NCI-H2029 treated with DMSO at 0.1 percent for 48 hours (cell line): ENCODE data around the gene AK3.
"Not testable (repeated sequence)": the region's sequence is repeated elsewhere in the genome, so short reads cannot be mapped to it uniquely, and the experiment has no call there.

Experiments
- DNase-seq: peaks from one replicate; lab custom pipeline; 2025; lab: John Stamatoyannopoulos, UW

AK3 gene

DNA sequence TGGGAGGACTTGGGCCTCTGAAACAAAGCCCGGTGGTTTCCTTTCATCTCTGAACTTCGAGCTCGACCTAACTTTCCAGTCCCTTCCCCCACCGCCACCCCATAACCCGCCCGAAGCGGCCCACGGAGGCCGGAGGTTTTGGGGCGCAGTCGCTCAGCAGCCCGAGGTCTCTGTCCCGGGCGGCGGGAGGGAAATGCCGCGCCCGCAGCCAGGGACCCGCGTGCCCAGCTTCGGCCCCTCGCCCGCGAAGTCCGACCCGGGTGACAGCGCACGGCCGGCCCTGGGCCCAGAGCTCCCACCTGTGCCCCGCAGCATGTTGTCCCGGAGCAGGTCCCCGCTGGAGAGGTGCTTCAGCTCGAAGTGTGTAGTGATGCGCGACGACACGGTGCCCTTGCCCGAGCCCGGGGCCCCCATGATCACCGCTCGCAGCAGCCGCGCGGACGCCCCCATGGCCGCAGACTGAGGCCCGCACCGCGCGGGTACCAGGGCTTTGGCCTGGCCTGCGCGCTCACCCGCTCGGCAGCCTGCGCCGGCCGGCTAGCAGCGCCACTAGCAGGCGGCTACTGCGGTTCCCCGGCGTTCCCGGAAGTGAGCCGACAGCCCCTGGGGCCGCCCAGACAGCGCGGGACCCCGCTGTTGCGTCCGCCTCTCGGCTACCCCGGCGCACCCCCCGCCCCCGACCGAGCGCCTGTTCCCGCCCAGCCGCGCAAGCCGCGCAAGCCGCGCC lies at the start of gene AK3:
TSS of gene AK3 (minus strand) at position 565 of the 727 bp plus-strand sequence. CDS start at position 450, 115 bp downstream.
- no peak for DNase-seq

DNA sequence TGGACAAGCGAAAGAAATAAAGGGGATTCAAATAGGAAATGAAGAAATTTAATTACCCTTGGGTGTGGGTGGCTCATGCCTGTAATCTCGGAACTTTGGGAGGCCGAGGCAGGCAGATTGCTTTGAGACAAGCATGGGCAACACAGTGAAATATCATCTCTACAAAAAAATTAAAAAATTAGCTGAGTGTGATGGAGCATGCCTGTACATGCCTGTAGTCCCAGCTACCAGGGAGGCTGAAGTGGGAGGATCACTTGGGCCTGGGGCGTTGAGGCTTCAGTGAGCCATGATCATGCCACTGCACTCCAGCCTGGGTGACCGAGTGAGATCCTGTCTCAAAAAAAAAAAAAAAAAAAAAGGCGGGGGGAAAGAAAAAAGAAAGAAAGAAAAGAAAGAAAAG lies 47.7 kb upstream of the AK3 start:
- no peak for DNase-seq

DNA sequence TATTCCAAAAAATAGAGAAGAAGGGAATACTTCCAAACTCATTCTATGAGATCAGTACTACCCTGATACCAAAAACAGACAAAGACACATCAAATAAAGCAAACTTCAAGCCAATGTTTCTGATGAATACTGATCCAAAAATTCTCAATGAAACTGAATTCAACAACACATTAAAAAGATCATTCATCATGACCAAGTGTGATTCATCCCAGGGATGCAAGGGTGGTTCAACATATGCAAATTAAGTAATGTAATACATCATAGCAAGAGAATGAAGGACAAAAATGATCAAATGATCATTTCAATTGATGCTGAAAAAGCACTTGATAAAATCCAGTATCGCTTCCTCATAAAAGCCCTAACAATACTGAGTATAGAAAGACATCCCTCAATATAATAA lies 46.9 kb upstream of the AK3 start:
- no peak for DNase-seq

DNA sequence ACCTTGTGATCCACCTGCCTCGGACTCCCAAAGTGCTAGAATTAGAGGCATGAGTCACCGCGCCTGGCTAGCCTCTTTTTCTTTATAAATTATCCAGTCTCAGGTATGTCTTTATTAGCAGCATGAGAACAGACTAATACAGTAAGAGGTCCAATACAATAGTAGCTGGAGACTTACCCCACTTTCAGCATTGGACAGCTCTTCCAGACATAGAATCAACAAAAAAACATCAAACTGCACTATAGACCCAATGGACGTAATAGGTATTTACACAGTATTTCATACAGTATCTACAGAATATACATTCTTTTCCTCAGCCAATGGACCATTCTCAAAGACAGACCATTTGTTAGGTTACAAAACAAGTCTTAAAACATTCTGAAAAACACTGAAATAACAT lies 45.6 kb upstream of the AK3 start:
- DNase-seq = no peak

DNA sequence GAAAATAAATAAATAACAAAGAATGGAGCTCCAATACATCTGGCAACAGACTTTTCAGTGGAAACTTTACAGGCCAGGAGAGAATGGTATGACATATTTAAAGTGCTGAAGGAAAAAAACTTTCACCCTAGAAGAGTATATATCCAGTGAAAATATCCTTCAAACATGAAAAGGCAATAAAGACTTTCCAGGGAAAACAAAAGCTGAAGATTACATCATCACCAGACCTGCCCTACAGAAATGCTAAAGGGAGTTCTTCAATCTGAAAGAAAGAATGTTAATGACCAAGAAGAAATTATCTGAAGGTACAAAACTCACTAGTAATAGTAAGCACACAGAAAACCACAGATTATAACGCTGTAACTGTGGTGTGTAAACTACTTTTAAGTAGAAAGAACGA lies 43.4 kb upstream of the AK3 start:
- DNase-seq = no peak

DNA sequence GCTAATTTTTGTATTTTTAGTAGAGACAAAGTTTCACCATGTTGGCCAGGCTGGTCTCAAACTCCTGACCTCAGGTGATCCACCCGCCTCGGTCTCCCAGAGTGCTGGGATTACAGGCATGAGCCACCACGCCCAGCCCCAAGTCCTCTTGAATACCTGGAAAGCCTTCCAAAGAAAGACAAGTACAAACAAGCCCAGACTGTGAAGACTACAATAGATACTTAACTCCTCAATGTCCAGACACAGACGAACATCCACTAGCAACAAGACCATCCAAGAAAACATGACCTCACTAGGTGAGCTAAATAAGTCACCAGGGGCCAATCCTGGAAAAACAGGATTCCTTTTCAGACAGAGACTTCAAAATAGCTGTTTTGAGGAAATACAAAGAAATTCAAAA lies 42.2 kb upstream of the AK3 start:
- DNase-seq = not testable (repeated sequence)

DNA sequence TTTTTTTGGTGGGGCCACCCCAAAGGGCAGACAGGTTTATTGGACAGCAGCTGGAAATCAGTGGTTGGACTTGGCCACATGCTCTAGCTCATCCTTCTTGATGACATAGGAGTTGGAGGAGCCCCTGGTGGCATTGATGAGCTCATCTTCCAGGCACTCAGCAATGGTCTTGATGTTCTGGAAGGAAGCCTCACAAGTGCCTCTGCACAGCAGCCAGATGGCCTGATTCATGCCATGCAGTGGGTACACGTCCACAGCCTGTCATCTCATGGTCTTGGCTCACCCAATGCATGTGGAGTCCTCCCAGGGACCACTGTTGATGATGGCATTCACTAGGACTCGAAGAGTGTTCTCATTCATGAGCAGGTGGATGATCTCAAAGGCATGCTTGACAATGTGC lies 40.4 kb upstream of the AK3 start:
- no peak for DNase-seq

DNA sequence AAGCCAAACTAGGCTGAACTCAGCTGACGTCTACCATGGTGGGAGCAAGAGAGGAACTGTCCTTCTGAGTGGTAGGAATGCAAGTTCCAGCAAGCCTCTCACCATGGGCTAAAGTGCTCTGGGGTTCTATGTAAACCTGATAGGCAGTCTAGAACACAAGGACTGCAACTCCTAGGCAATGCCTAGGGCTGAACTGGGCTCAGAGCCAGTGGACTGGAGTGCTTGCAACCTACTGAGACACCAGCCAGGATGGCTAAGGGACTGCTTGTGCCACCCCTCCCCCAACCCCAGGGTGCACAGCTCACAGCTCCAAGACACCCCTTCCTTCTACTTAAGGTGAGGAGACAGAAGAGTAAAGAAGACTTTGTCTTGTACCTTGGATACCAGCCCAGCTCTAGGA lies 39.6 kb upstream of the AK3 start:
- DNase-seq = no peak

DNA sequence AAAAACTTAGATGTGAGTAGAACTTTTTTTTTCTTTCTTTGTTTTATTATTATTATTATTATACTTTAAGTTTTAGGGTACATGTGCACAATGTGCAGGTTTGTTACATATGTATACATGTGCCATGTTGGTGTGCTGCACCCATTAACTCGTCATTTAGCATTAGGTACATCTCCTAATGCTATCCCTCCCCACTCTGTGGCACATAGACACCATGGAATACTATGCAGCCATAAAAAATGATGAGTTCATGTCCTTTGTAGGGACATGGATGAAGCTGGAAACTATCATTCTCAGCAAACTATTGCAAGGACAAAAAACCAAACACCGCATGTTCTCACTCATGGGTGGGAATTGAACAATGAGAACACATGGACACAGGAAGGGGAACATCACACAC lies 34.0 kb upstream of the AK3 start:
- DNase-seq = not testable (repeated sequence)

DNA sequence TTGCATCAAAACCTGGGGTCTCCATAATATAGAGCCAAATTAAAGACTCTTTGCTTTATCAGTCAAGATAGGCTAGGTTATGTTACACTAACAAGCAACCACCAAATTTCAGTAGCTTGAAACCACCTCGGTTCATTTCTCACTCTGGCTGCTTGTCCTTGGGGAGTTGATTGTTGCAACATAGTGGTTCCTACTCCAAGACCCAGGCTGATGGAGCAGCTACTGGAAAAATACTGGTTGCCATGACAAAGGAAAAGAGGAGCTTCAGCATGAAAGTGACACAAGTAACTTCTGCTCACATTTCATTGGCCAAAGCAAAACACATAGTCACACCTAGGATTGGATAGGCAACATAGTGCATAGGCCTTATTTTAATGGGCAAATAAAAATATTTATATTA lies 33.2 kb upstream of the AK3 start:
- DNase-seq = no peak

DNA sequence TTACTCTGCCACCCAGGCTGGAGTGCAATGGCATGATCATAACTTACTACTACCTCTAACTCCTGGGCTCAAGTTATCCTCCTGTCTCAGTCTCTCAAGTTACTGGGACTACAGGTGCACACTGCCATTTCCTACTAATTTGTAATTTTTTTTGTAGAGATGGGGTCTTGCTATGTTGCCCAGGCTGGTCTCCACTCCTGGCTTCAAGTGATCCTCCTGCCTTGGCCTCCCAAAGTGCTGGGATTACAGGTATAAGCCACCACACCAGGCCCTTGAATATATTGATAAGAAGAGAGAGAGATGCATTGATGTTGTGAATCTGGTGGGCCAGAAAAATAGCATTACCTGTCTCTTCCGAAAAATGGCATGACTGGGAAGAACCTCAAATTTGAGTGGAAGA lies 30.8 kb upstream of the AK3 start:
- DNase-seq = no peak

DNA sequence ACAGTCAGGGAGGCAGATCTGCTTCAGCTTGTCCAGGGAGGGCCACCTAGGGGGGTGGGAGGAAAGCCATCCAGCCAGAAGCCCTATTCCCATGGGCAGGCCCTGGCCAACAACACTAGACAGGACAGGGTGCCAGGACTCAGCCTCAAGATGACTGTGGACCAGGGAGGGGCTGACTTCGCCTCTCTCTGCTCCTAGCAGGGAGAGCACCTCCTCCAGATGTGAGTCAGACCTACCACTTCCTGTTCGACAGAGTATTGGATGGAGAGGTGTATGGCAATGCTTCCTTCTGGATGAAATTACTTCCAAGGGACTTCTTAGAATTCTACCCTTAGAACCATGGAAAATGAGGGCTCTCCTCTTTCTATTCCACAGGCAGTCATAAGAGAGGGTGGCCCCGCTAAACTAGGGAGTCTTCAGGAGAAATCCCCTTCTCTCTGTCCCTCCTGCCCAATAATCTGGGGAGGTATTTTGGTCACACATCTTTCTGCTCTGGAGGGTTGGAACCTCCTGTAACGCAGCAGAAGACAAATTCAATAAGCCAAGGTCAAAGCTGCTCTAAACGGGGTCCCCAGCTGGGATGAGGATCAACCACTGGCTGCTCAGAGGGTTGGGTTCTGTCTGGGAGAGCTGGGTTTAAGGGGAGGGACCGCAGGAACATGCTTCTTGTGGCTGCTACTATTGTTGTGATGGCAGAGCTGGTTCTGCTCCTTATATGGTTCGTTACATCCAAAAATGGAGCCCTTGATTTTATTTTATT lies 28.5 kb upstream of the AK3 start:
- no peak for DNase-seq

DNA sequence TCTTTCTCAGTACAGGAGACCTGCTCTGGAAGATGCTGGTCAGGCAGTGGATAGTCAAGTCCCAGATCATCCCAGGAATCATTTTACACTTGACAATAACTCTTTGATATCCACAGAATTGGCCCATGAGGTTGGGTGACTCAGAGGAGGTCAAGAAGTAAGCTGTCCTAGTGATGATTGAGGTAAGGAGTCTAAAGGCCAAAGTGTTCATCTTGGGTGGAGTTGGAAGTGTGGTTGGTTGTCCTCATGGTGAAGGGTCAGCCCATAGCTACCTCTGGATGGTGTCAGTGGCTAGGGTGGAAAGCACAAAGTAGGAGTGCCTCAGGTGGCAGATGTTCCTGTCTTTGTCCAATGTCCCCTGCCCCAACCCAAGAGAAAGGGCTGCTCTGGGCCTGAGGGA lies 27.7 kb upstream of the AK3 start:
- no peak for DNase-seq

DNA sequence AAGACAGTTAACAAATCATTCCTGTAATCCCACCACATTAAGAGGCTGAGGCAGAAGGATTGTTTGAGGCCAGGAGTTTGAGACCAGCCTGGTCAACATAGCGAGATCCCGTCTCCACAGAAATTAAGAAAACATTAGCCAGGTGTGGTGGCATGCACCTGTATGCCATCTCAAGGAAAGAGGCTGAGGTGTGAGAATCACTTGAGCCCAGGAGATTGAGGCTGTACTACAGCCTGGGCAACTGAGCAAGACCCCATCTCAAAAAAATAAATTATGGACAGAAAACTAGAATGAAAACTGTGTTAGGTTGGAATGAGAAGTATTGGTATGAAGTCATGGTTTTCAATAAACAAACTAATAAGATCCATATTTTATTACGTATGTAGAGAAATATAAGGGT lies 23.0 kb upstream of the AK3 start:
- DNase-seq = no peak

DNA sequence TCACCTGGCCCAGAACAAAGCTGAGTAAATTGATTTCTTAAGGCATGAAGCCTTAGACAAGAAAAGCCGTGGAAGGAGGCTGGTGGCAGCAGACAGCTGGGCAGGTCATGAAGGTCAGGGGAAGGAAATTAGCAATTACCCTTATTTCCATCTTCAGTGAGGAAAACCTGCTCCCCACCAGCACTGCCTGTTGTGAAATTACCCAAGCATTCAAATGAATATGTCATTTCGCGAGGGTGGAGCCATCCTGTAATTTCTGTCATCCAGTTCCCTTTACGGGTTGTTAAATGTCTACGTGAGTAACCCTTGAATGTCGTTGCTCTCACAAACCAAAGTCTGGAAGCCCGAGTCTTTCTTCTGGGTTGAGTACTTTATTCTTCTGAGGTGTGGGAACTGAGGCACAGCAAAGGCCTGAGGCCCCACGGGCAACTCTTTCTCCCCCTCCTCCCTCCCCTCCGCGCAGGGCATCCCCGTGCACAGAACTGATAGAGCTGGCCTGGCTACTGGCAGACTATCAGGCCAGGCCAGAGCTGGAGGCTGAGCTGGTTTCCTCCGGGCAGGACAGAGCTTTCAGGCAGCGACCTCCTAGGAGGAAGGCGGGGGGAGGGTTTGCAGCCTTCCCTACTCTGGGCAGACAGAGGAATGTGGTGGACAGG lies 22.0 kb upstream of the AK3 start:
- DNase-seq = no peak

DNA sequence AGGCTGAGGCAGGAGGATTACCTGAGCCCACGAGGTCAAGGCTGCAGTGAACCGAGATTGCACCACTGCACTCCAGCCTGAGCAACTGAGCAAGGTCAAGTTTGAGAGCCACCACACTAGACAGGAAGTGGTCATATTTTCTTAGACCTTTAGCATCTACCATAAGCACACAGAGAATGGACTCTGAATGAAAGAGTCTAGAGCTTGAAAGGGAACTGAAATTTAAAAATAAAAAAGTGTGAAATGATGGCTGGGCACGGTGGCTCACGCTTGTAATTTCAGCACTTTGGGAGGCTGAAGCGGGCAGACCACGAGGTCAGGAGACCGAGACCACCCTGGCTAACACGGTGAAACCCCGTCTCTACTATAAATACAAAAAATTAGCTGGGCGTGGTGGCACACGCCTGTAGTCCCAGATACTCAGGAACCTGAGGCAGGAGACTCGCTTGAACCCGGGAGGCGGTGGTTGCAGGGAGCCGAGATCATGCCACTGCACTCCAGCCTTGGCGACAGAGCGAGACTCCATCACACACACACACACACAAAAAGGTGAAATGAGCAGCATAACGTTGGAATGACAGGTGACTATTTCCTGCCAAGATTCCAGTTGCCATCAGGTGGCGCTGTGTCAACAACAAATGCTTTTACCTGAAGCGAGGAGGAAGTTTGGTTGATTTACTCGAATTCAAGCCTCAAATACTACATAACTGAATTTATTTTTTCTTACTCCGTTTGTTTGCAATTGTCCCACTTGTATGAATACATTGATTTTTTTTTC lies 21.3 kb upstream of the AK3 start:
- DNase-seq = peak; percentile 49

DNA sequence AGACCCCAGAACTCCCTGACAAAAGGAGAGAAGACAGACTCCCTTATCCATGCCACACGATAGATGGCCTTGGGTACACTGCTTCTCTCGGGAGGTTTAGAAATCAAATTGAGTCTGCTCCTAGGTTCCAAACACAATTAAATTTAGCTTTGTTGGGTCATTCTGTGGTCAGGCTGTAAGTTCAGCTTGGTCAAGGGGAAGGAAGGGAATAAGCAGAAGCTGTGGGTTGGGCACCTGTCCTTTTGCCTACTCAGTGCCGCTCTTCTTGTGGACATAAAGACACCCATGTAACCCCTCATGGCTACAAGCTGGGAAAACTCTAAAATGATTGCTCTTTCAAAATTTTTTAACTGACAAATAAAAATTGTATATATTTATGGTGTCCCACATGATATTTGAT lies 19.1 kb upstream of the AK3 start:
- no peak for DNase-seq

DNA sequence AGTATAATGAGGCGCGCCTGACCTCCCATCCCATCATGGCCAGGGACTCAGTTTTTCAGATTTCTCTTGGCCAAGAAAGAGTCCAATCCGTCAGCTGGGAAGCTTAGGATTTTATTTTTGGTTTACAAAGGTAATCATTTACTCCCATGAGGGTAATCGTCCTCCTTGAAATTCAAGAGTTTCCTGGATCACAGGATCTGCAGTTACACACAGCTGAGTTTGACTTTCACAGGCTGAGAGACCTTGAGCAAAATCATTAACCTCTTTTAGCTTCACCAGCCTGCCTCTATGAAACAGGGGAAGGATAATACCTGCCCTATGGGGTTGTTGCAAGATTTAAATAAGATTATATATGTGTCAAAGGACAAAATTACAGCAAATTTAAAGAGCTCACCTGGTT lies 15.4 kb upstream of the AK3 start:
- DNase-seq = no peak

DNA sequence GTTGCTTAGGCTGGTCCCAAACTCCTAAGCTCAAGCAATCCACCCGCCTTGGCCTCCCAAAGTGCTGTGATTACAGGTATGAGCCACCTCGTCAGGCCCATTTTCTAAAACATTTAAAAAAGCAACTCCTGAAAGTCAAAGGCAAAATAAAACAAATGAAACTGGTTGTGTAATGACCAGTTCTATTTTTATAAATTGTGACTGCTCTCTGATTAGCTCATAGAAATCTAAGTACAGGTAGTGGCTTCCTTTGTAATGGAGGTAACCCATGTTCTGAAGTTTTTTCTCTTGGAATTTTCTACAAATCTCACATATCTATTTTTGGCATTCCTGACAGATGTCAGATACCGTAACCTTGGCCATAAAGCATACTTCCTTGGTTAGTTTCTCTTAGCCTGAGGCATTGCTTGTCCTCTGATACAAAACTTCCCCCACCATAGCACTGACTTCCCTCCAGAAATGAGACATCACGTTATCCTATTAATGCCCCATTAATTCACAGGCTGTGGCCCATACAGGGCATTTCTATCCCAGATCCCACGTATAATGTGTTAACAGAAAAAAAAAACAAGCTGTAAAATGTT lies 14.1 kb upstream of the AK3 start:
- DNase-seq = no peak

DNA sequence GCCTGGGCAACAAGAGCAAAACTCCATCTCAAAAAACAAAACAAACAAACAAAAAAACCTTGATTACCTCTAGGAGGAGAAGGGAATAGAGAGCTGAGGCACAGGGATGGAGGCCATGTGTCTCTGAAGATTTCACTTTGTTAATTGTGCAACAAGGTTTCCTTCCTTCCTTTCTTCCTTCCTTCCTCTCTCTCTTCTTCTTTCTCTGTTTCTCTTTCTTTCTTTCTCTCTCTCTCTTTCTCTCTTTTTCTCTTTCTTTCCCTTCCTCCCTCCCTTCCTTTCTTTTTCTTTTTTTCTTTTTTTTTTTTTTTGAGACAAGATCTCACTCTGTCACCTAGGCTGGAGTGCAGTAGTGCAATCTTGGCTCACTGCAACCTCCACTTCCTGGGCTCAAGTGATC lies 13.5 kb upstream of the AK3 start:
- not testable (repeated sequence) for DNase-seq

DNA sequence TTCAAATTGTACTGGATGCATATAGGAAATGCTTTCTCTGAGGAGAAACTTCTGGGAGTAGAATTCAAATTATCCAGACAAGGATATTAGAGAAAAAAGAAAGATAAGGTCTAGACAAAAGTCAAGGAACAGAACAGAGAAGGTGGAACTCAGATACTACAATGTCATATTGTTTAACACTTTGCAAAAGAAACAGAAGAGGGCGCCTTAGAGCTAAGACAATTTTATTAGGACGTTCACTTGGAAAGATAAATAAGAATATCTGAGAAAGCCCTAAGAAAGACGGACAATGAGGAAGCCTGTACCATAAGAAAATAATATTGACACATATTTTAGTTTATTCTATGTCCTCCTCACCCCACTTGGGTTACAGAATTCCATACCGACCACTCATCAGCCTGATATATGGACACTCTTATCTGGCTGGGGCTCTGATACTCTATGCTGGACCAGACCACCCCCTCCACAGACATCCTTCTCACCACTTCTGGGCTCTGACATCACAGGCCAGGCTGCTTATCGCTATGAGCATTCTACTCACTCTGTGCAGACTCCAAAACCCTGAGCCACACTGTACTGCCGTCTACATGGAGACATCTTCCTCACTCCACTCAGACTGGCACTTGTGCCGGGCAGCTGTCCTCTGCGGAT lies 9.1 kb upstream of the AK3 start:
- no peak for DNase-seq

DNA sequence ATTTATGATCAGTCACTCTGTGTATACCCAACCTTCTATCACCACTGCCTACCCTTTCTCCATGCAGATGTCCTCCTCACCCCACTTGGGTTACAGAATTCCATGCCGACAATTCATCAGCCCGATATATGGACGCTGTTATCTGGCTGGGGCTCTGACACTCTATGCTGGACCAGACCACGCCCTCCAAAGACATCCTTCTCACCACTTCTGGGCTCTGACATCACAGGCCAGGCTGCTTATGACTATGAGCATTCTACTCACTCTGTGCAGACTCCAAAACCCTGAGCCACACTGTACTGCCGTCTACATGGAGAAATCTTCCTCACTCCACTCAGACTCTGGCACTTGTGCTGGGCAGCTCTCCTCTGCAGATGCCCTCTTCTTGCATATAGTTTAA lies 7.6 kb upstream of the AK3 start:
- no peak for DNase-seq
